ENCODE measurements around the gene SPO11. TPM values are rescaled to one million over a fixed set of nuclear protein-coding genes. Genes with fewer than 3 reads are reported as not detected.

Gene SPO11
- total RNA-seq, 4 donors from 2014 or later: not detected

DNA sequence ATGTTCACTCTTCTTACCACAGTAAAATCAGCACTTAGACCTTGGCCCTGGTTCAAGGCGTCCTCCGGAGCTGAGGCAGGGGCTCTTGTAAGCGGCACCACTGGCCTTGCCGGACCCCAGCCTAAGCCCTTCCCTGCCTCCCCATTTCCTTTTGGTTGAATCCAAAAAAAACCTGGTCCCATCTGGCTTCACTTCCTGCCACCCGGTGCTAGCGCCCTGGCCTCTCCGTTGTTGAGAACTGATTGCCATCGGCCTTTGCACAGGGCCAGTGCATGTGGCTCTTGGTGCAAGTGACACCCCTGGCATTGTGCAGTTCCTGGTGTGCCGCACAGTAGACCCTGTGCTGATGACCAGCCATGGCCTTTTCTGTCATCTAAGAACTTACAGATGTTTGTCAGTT is 42.6 kb downstream of the SPO11 start:
- TF ChIP-seq EP300 (IDR thresholded peaks at IDR 0.05) (no peak), POLR2A (IDR thresholded peaks at IDR 0.05) (no peak)
- TF ChIP-seq, protein P1, sequence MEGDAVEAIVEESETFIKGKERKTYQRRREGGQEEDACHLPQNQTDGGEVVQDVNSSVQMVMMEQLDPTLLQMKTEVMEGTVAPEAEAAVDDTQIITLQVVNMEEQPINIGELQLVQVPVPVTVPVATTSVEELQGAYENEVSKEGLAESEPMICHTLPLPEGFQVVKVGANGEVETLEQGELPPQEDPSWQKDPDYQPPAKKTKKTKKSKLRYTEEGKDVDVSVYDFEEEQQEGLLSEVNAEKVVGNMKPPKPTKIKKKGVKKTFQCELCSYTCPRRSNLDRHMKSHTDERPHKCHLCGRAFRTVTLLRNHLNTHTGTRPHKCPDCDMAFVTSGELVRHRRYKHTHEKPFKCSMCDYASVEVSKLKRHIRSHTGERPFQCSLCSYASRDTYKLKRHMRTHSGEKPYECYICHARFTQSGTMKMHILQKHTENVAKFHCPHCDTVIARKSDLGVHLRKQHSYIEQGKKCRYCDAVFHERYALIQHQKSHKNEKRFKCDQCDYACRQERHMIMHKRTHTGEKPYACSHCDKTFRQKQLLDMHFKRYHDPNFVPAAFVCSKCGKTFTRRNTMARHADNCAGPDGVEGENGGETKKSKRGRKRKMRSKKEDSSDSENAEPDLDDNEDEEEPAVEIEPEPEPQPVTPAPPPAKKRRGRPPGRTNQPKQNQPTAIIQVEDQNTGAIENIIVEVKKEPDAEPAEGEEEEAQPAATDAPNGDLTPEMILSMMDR (IDR thresholded peaks at IDR 0.05): no peak
- Histone ChIP-seq H3K27me3 (no peaks in the 10 kb centered on the region), H3K27ac (no peak overlapping the region), H3K9me3 (no peaks in the 10 kb centered on the region), H3K4me1 (peaks cover 0 to 5% (median 0%) of the 10 kb centered on the region in 4 donors), H3K36me3 (peaks cover 3 to 100% (median 37%) of the 10 kb centered on the region in 3 donors), H3K4me3 (no peak overlapping the region)
- no peak for DNase-seq (ENCODE audit: low spot score in 2 of 2)
- 82 to 88% methylated on average over 9 of the region's 9 CpGs for WGBS, 2 donors

- H3K27me3 ChIP-seq: no peaks in the 10 kb centered on the region
- TF ChIP-seq POLR2A (IDR thresholded peaks at IDR 0.05) (no peak), EP300 (IDR thresholded peaks at IDR 0.05) (no peak)
- TF ChIP-seq, protein P1 (IDR thresholded peaks at IDR 0.05): no peak
- 83 to 88% methylated on average over 24 to 25 of the region's 25 CpGs for WGBS, 2 donors
- H3K36me3 ChIP-seq: peaks cover 3 to 100% (median 39%) of the 10 kb centered on the region in 3 donors
- no peaks in the 10 kb centered on the region for H3K9me3 ChIP-seq
- DNase-seq (ENCODE audit: low spot score in 2 of 2): no peak
- peaks cover 0 to 5% (median 0%) of the 10 kb centered on the region in 4 donors for H3K4me1 ChIP-seq
- no peak overlapping the region for H3K27ac ChIP-seq
- H3K4me3 ChIP-seq: no peak overlapping the region
These were observed 43.2 kb downstream of the SPO11 start for GRCh38 chr20:57372581-57373350.

GRCh38 chr20:57374343-57374930 is 44.8 kb downstream of the SPO11 start:
- peaks cover 2 to 100% (median 40%) of the 10 kb centered on the region in 3 donors for H3K36me3 ChIP-seq
- DNase-seq (ENCODE audit: low spot score in 2 of 2): no peak

GRCh38 chr20:57374931-57375651 is 45.5 kb downstream of the SPO11 start:
- peaks cover 0 to 100% (median 33%) of the 10 kb centered on the region in 3 donors for H3K36me3 ChIP-seq

More at GRCh38 chr20:57374343-57374930, 44.8 kb downstream of the SPO11 start:
- TF ChIP-seq POLR2A (IDR thresholded peaks at IDR 0.05) (no peak), EP300 (IDR thresholded peaks at IDR 0.05) (no peak)
- TF ChIP-seq, protein P1 (IDR thresholded peaks at IDR 0.05): no peak
- H3K4me3 ChIP-seq: no peak overlapping the region
- H3K27me3 ChIP-seq: no peaks in the 10 kb centered on the region
- peaks cover 0 to 5% (median 0%) of the 10 kb centered on the region in 4 donors for H3K4me1 ChIP-seq
- H3K9me3 ChIP-seq: no peaks in the 10 kb centered on the region
- 79 to 81% methylated on average over 12 of the region's 12 CpGs for WGBS, 2 donors
- H3K27ac ChIP-seq: peak overlapping the region in 3 of 4 donors; percentile 3 to 48 (median 29)

More at GRCh38 chr20:57374931-57375651, 45.5 kb downstream of the SPO11 start:
- no peaks in the 10 kb centered on the region for H3K9me3 ChIP-seq
- peaks cover 0 to 5% (median 0%) of the 10 kb centered on the region in 4 donors for H3K4me1 ChIP-seq
- peak in 1 of 2 donors; percentile 55 for TF ChIP-seq EP300 (IDR thresholded peaks at IDR 0.05)
- TF ChIP-seq, protein P1 (IDR thresholded peaks at IDR 0.05): no peak
- H3K27ac ChIP-seq: peak overlapping the region in 3 of 4 donors; percentile 3 to 55 (median 29)
- peak overlapping the region in 1 of 4 donors; percentile 26 for H3K4me3 ChIP-seq
- 66 to 79% methylated on average over 13 to 14 of the region's 14 CpGs for WGBS, 2 donors
- DNase-seq (ENCODE audit: low spot score in 2 of 2): no peak
- no peaks in the 10 kb centered on the region for H3K27me3 ChIP-seq

All from tibial nerve (tissue), 4 donors.